DND-41 (cell line): ENCODE measurements around the gene CMC2.

Source experiments
- ATAC-seq: fragments of 200-7000 bp; cut with Tn5 transposase; 3 replicates; pipeline ENCODE4 v1.9.1; 2021; ENCODE audit warnings: low read depth; ENCODE audit not compliant: insufficient read depth
- DNase-seq: peaks from one replicate; pipeline ENCODE4 v3.0.0-alpha.2; 2020
- H2AFZ ChIP-seq: 2 replicates; pipeline ENCODE4 v1.6.0; 2012; ENCODE audit warnings: low read depth, low read length
- H3K27ac ChIP-seq: 2 replicates; pipeline ENCODE4 v1.5.1; 2012; ENCODE audit warnings: low read length, inconsistent platforms
- H3K27me3 ChIP-seq: fragments of 200-600 bp; sonication (generic); 2 replicates; pipeline ENCODE4 v1.6.0; 2012; ENCODE audit warnings: low read length, mild to moderate bottlenecking, inconsistent platforms; ENCODE audit not compliant: insufficient read depth, poor library complexity
- H3K36me3 ChIP-seq: 2 replicates; pipeline ENCODE4 v1.5.1; 2012; ENCODE audit warnings: low read length, inconsistent platforms; ENCODE audit not compliant: insufficient read depth
- H3K4me1 ChIP-seq: 2 replicates; pipeline ENCODE4 v1.5.1; 2012; ENCODE audit warnings: mild to moderate bottlenecking, low read length; ENCODE audit not compliant: insufficient read depth
- H3K4me2 ChIP-seq: 2 replicates; pipeline ENCODE4 v1.6.0; 2012; ENCODE audit warnings: mild to moderate bottlenecking, moderate library complexity, low read length, inconsistent platforms; ENCODE audit not compliant: insufficient read depth
- H3K4me3 ChIP-seq, 2 experiments: fragments of 200-600 bp in 1 of 2; shearing (Covaris generic) in 1 of 2; 2 replicates each; pipeline ENCODE4 v1.5.1; 2012 to 2016; ENCODE audit warnings: inconsistent platforms in 2 of 2, low read length in 2 of 2, mild to moderate bottlenecking in 2 of 2, low read depth in 1 of 2, moderate library complexity in 1 of 2
- H3K79me2 ChIP-seq: 2 replicates; pipeline ENCODE4 v1.6.0; 2012; ENCODE audit warnings: low read length, inconsistent platforms; ENCODE audit not compliant: insufficient read depth
- H3K9ac ChIP-seq: 2 replicates; pipeline ENCODE4 v1.6.0; 2012; ENCODE audit warnings: low read depth, mild to moderate bottlenecking, inconsistent platforms, low read length, moderate library complexity
- H3K9me3 ChIP-seq: 2 replicates; pipeline ENCODE4 v1.5.1; 2012; ENCODE audit warnings: low read length, moderate library complexity, mild to moderate bottlenecking, inconsistent platforms; ENCODE audit not compliant: insufficient read depth, severe bottlenecking
- H4K20me1 ChIP-seq: 2 replicates; pipeline ENCODE4 v1.6.0; 2012; ENCODE audit warnings: low read length; ENCODE audit not compliant: insufficient read depth
- EZH2 ChIP-seq: IDR thresholded peaks from 3 replicates; pipeline ENCODE4 v1.6.1; 2012; ENCODE audit warnings: borderline replicate concordance, low read depth, mild to moderate bottlenecking, moderate library complexity, low read length, inconsistent platforms; ENCODE audit not compliant: severe bottlenecking
- TF ChIP-seq, protein P1 (sequence below): IDR thresholded peaks from 2 replicates; pipeline ENCODE4 v1.5.1; 2012; ENCODE audit warnings: borderline replicate concordance, low read length, moderate library complexity, mild to moderate bottlenecking; ENCODE audit not compliant: poor library complexity, severe bottlenecking; ENCODE audit errors: extremely low read depth

CMC2 gene

DNA sequence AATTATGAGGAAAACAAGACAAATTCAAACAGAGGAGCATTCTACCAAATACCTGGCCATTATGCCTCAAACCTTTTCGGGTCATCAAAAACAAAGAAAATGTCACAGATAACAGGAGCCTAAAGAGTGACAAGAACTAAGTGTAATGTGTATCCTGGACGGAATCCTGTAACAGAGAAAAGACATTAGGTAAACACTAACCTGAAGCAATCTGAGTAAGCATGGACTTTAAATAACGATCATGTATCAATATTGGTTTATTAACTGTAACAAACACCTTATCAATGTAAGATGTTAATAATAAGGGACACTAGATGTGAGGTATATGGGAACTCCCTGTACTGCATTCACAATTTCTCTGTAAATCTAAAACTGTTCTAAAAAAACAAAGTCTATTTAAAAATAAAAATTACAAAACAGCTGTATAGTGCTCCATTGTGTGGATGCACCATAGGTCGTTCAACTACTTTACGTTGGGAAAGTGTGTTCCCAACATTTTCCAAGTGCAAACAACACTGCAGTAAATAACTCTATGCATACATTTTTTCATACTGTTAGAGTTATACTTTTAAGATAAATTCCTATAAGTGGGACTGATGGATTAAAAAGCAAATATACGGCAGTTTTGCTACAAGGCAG, 14.8 kb downstream of the CMC2 start:
- no peak for ATAC-seq
- Histone ChIP-seq H2AFZ (no peak overlapping the region), H3K9me3 (no peaks in the 10 kb centered on the region), H3K4me1 (no peaks in the 10 kb centered on the region), H3K27ac (no peak overlapping the region), H3K36me3 (peaks cover 24% of the 10 kb centered on the region; the same call in 1 of the 2 replicates), H3K4me3 (no peak overlapping the region), H3K27me3 (no peaks in the 10 kb centered on the region), H3K9ac (no peak overlapping the region), H3K4me2 (no peak overlapping the region), H4K20me1 (peaks cover 27% of the 10 kb centered on the region; the same call in 1 of the 2 replicates), H3K79me2 (peaks cover 98% of the 10 kb centered on the region)
- no peak for DNase-seq
- TF ChIP-seq, protein P1, sequence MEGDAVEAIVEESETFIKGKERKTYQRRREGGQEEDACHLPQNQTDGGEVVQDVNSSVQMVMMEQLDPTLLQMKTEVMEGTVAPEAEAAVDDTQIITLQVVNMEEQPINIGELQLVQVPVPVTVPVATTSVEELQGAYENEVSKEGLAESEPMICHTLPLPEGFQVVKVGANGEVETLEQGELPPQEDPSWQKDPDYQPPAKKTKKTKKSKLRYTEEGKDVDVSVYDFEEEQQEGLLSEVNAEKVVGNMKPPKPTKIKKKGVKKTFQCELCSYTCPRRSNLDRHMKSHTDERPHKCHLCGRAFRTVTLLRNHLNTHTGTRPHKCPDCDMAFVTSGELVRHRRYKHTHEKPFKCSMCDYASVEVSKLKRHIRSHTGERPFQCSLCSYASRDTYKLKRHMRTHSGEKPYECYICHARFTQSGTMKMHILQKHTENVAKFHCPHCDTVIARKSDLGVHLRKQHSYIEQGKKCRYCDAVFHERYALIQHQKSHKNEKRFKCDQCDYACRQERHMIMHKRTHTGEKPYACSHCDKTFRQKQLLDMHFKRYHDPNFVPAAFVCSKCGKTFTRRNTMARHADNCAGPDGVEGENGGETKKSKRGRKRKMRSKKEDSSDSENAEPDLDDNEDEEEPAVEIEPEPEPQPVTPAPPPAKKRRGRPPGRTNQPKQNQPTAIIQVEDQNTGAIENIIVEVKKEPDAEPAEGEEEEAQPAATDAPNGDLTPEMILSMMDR: no peak
- no peak for TF ChIP-seq EZH2

DNA sequence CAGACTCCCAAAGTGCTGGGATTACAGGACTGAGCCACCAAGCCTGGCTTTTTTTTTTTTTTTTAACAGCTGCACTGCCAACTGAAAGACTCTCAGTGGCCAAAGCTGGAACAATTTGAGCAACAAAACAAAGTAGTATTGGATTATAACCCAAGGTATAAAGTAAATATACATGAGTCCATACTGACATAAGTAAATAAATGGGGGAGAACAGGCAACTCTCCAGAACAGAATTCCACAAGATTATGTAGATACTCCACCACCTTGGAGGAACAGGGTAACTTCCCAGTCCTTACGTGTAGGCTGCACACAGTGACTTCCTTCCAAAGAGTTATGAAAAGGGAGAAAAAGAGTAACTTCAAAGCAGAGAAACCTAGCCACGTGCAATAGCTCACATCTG, 15.7 kb downstream of the CMC2 start:
- no peak overlapping the region for H3K4me2 ChIP-seq
- H3K9me3 ChIP-seq: no peaks in the 10 kb centered on the region
- peaks cover 32% of the 10 kb centered on the region; the same call in 1 of the 2 replicates for H4K20me1 ChIP-seq
- H3K27ac ChIP-seq: no peak overlapping the region
- H3K27me3 ChIP-seq: no peaks in the 10 kb centered on the region
- DNase-seq: no peak
- no peak overlapping the region for H2AFZ ChIP-seq
- H3K36me3 ChIP-seq: peaks cover 24% of the 10 kb centered on the region; the same call in 1 of the 2 replicates
- H3K9ac ChIP-seq: no peak overlapping the region
- H3K4me1 ChIP-seq: no peaks in the 10 kb centered on the region
- H3K79me2 ChIP-seq: peaks cover 98% of the 10 kb centered on the region
- no peak for ATAC-seq
- TF ChIP-seq, protein P1: no peak
- no peak for TF ChIP-seq EZH2
- no peak overlapping the region for H3K4me3 ChIP-seq

DNA sequence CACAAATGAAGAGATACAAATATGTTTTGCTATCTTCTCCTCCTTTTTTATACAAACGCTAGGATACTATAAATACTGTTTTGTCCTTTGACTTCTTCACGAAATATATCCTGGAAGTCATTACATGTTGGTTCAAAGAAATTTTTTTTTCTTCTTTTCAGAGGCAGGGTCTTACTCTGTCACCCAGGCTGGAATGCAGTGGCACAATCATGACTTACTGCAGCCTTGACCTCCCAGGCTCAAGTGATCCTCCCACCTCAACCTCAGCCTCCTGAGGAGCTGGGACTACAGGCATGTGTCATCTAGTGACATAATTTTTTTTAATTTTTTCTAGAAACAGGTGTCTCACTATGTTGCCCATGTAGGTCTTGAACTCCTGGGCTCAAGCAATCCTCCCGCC, 16.1 kb downstream of the CMC2 start:
- Histone ChIP-seq H3K9ac (no peak overlapping the region), H3K9me3 (no peaks in the 10 kb centered on the region), H3K79me2 (peaks cover 98% of the 10 kb centered on the region), H2AFZ (no peak overlapping the region), H3K36me3 (peaks cover 24% of the 10 kb centered on the region; the same call in 1 of the 2 replicates), H3K4me1 (no peaks in the 10 kb centered on the region), H3K4me2 (no peak overlapping the region), H3K27ac (no peak overlapping the region), H3K27me3 (no peaks in the 10 kb centered on the region), H3K4me3 (no peak overlapping the region), H4K20me1 (peaks cover 32% of the 10 kb centered on the region; the same call in 1 of the 2 replicates)
- TF ChIP-seq, protein P1: no peak
- no peak for TF ChIP-seq EZH2
- DNase-seq (no peak), ATAC-seq (no peak)
